ENCODE measurements around the gene CARM1. TPM values are rescaled to one million over a fixed set of nuclear protein-coding genes. Genes with fewer than 3 reads are reported as not detected.
A peak's percentile ranks its signal among the peaks of the same experiment; 100 is the strongest.
"Not testable (repeated sequence)": the region's sequence is repeated elsewhere in the genome, so short reads cannot be mapped to it uniquely, and the experiment has no call there.

The CARM1 gene
- total RNA-seq, 1 experiment from 2014 or later, result 103 TPM

- DNase-seq (ENCODE audit: low read depth, low spot score), result peak; percentile 85
- TF ChIP-seq SP1 (IDR thresholded peaks at IDR 0.05; ENCODE audit: low read depth) (peak; percentile 34; the same call in 1 of the 2 replicates), POLR2A (IDR thresholded peaks at IDR 0.05; ENCODE audit: borderline replicate concordance, extremely low read depth, insufficient read depth, insufficient read length) (no peak), TCF7L2 (IDR thresholded peaks at IDR 0.05; ENCODE audit: borderline replicate concordance, extremely low read depth, insufficient read depth, insufficient read length) (peak; percentile 46), SRF (IDR thresholded peaks at IDR 0.05; ENCODE audit: low read depth) (peak; percentile 75; the same call in 1 of the 2 replicates), MAX (IDR thresholded peaks at IDR 0.05) (peak; percentile 99), CBX3 (IDR thresholded peaks at IDR 0.05; ENCODE audit: low read depth) (peak; percentile 97), ELF1 (IDR thresholded peaks at IDR 0.05; ENCODE audit: borderline replicate concordance, low read depth) (no peak), FOSL1 (IDR thresholded peaks at IDR 0.05; ENCODE audit: low read depth) (no peak), POLR2AphosphoS5 (IDR thresholded peaks at IDR 0.05; ENCODE audit: low read depth, low read length) (0 out of 2 replicates have a peak, but pooled peaks have one; percentile 3), YY1 (IDR thresholded peaks at IDR 0.05; ENCODE audit: extremely low read depth, insufficient replicate concordance, low read depth, low read length) (no peak)
- Histone ChIP-seq H3K9me3 (ENCODE audit: control insufficient read depth in 1 of 2, insufficient read depth in 1 of 2, low read depth in 1 of 2, low read length in 2 of 2) (no peaks in the 10 kb centered on the region; a peak in 1 of 4 replicates), H4K20me1 (ENCODE audit: insufficient read depth) (no peaks in the 10 kb centered on the region), H2AFZ (ENCODE audit: low read depth, low read length, poor library complexity, severe bottlenecking) (no peak overlapping the region), H3K27me3 (ENCODE audit: insufficient read depth, low read length) (no peaks in the 10 kb centered on the region), H3K9me2 (ENCODE audit: insufficient read depth) (no peaks in the 10 kb centered on the region), H3K9ac (ENCODE audit: low read length) (peak overlapping the region; percentile 82), H3K4me2 (ENCODE audit: low read length) (peak overlapping the region; percentile 83), H3K79me2 (ENCODE audit: insufficient read depth, low read length) (no peaks in the 10 kb centered on the region), H3K4me1 (ENCODE audit: control insufficient read depth in 1 of 2, insufficient read depth in 2 of 2, low read length in 2 of 2) (peaks cover 10 to 22% of the 10 kb centered on the region in 2 experiments; a peak in 3 of 4 replicates), H3K27ac (ENCODE audit: low read depth, low read length) (peak overlapping the region; percentile 94), H3K4me3 (replicated peaks in 1 of 2; ENCODE audit: low read depth in 1 of 2, low read length in 2 of 2) (peak overlapping the region; percentile 67 to 83), H3K36me3 (ENCODE audit: control insufficient read depth in 1 of 2, insufficient read depth in 2 of 2, low read length in 2 of 2) (peaks cover 4 to 9% of the 10 kb centered on the region in 2 experiments; a peak in 3 of 4 replicates)
- ATAC-seq, result peak; percentile 25
- RAD21 ChIA-PET (ENCODE audit: low non-redundant PET in 1 of 2, low total read pairs in 2 of 2, uncharacterized antibody in 2 of 2, unreplicated experiment in 2 of 2), result interaction anchor here in 1 of 2 experiments (1.2 kb wide), 1 partner anchor 28 kb away, joined by 5 read pairs; no protein-coding TSS in a partner anchor
- BruUV-seq (replicated peaks), result TSS peak; percentile 49
- intact Hi-C loops (cut with micrococcal nuclease), result no loop called here
- POLR2A ChIA-PET, result interaction anchor here (0.8 to 1.6 kb wide), 5 partner anchors 15 to 119 kb away, joined by 3 to 12 read pairs (median 7); partner anchors contain the start of gene DNM2
- CTCF ChIA-PET, result interaction anchor here (0.7 to 2.7 kb wide), 11 partner anchors 10 to 137 kb away, joined by 3 to 52 read pairs (median 6); partner anchors contain the start of genes CARM1 and DNM2
Measured at GRCh38 chr19:10836479-10837330, 34.6 kb upstream of the CARM1 start.

- H3K9ac ChIP-seq (ENCODE audit: low read length); BruUV-seq (replicated peaks); POLR2A ChIA-PET: not testable (repeated sequence)
Measured at GRCh38 chr19:10837649-10838048, 33.7 kb upstream of the CARM1 start.

More at GRCh38 chr19:10837649-10838048, 33.7 kb upstream of the CARM1 start:
- intact Hi-C loops (cut with micrococcal nuclease); H2AFZ ChIP-seq (ENCODE audit: low read depth, low read length, poor library complexity, severe bottlenecking); H3K9me3 ChIP-seq (ENCODE audit: control insufficient read depth in 1 of 2, insufficient read depth in 1 of 2, low read depth in 1 of 2, low read length in 2 of 2); H4K20me1 ChIP-seq (ENCODE audit: insufficient read depth); H3K36me3 ChIP-seq (ENCODE audit: control insufficient read depth in 1 of 2, insufficient read depth in 2 of 2, low read length in 2 of 2); H3K4me3 ChIP-seq (replicated peaks in 1 of 2; ENCODE audit: low read depth in 1 of 2, low read length in 2 of 2); H3K4me2 ChIP-seq (ENCODE audit: low read length); H3K79me2 ChIP-seq (ENCODE audit: insufficient read depth, low read length); H3K27me3 ChIP-seq (ENCODE audit: insufficient read depth, low read length); ATAC-seq; DNase-seq (ENCODE audit: low read depth, low spot score); RAD21 ChIA-PET (ENCODE audit: low non-redundant PET in 1 of 2, low total read pairs in 2 of 2, uncharacterized antibody in 2 of 2, unreplicated experiment in 2 of 2); H3K27ac ChIP-seq (ENCODE audit: low read depth, low read length); H3K9me2 ChIP-seq (ENCODE audit: insufficient read depth): not testable (repeated sequence)
- CTCF ChIA-PET, result interaction anchor here (1.3 to 2.7 kb wide), 2 partner anchors 27 to 121 kb away, joined by 8 to 52 read pairs; no protein-coding TSS in a partner anchor
- peaks cover 10 to 22% of the 10 kb centered on the region in 2 experiments; a peak in 3 of 4 replicates for H3K4me1 ChIP-seq (ENCODE audit: control insufficient read depth in 1 of 2, insufficient read depth in 2 of 2, low read length in 2 of 2)
